ENCODE data around the gene TTC7B. TPM values are rescaled to one million over a fixed set of nuclear protein-coding genes. Genes with fewer than 3 reads are reported as not detected.

The TTC7B gene
- total and polyA plus RNA-seq, 2 donors (not counting 3 experiments of a cell fraction or from before 2014, with no cell fraction given), result 46.8 to 76.5 TPM

GRCh38 chr14:90571149-90571947 lies 244.9 kb downstream of the TTC7B start:
- intact Hi-C loops (cut with micrococcal nuclease), result loop anchor here (2.0 kb wide), 1 partner anchor 125 kb away; no protein-coding TSS in a partner anchor
- no TSS peak for BruUV-seq (replicated peaks)
- H3K9me1 ChIP-seq (replicated peaks; ENCODE audit: control insufficient read depth, extremely low read depth, insufficient read depth, low read length), result no peaks in the 10 kb centered on the region
- no peak overlapping the region for H3K4me2 ChIP-seq (ENCODE audit: insufficient read depth, low read length)
- TF ChIP-seq JUN (IDR thresholded peaks at IDR 0.05; ENCODE audit: borderline replicate concordance, insufficient read depth, insufficient read length, low read depth) (no peak), FOS (IDR thresholded peaks at IDR 0.05; ENCODE audit: borderline replicate concordance, insufficient read depth, low read length) (no peak), MYC (IDR thresholded peaks at IDR 0.05; ENCODE audit: low read depth, low read length) (no peak), GATA2 (IDR thresholded peaks at IDR 0.05; ENCODE audit: insufficient read depth, insufficient read length, low read depth, low read length) (no peak), MAX (IDR thresholded peaks at IDR 0.05; ENCODE audit: insufficient read depth, insufficient read length) (no peak), CTCF (IDR thresholded peaks at IDR 0.05; ENCODE audit: extremely low read depth in 1 of 2, insufficient read depth in 1 of 2, low read depth in 1 of 2, low read length in 2 of 2) (no peak), POLR2A (IDR thresholded peaks at IDR 0.05; ENCODE audit: low read depth, low read length) (no peak), POLR2AphosphoS5 (IDR thresholded peaks at IDR 0.05; ENCODE audit: insufficient read depth, low read depth, low read length) (no peak), EZH2 (IDR thresholded peaks at IDR 0.05; ENCODE audit: borderline replicate concordance, low read depth, low read length, severe bottlenecking) (no peak)
- peak; percentile 63 for FAIRE-seq
- peaks cover 0 to 7% of the 10 kb centered on the region in 2 experiments for H3K36me3 ChIP-seq (ENCODE audit: control insufficient read depth in 2 of 2, extremely low read depth in 1 of 2, insufficient read depth in 2 of 2, low read length in 2 of 2)
- H2AFZ ChIP-seq (ENCODE audit: low read depth, low read length), result no peak overlapping the region
- DNase-seq (ENCODE audit: low read depth, low spot score), result no peak
- H3K9me3 ChIP-seq (replicated peaks; ENCODE audit: control insufficient read depth, insufficient read depth, low read length), result no peaks in the 10 kb centered on the region
- no peaks in the 10 kb centered on the region for H3K79me2 ChIP-seq (ENCODE audit: control insufficient read depth, insufficient read depth, low read length)
- dilution Hi-C loops (cut with MboI; ENCODE audit: extremely low pct_ligation_motif_present, low sequenced_read_pairs), result no loop called here
- H4K20me1 ChIP-seq (replicated peaks; ENCODE audit: control insufficient read depth, extremely low read depth, insufficient read depth, low read length), result no peaks in the 10 kb centered on the region
- ChIA-PET CTCF (interaction anchor here (1.6 kb wide), 1 partner anchor 172 kb away, joined by 4 read pairs; no protein-coding TSS in a partner anchor), POLR2A (no interaction called here)
- H3K27ac ChIP-seq (ENCODE audit: insufficient read depth, low read depth, low read length), result no peak overlapping the region
- H3K9ac ChIP-seq (replicated peaks; ENCODE audit: extremely low read depth, insufficient read depth, low read length), result no peak overlapping the region
- H3K27me3 ChIP-seq (ENCODE audit: control insufficient read depth in 2 of 2, insufficient read depth in 2 of 2, low read length in 2 of 2), result no peaks in the 10 kb centered on the region
- no peaks in the 10 kb centered on the region for H3K4me1 ChIP-seq (ENCODE audit: control insufficient read depth, extremely low read depth, insufficient read depth, low read length)
- no peak overlapping the region for H3K4me3 ChIP-seq (replicated peaks in 1 of 3; ENCODE audit: insufficient read depth in 1 of 3, low read depth in 1 of 3, low read length in 3 of 3)

Measured in endothelial cell of umbilical vein (primary cell).